Hepatocyte (in vitro differentiated cells): ENCODE measurements around the gene SNX20. TPM values are rescaled to one million over a fixed set of nuclear protein-coding genes. Genes with fewer than 3 reads are reported as not detected.

Experiments used
- DNase-seq: peaks from one replicate; pipeline ENCODE4 v3.0.0-alpha.2; 2016; ENCODE audit warnings: low spot score
- H2AFZ ChIP-seq: fragments of 200-600 bp; sonication (generic); 2 replicates; pipeline ENCODE4 v1.6.0; 2016; ENCODE audit warnings: antibody characterized with exemption, mild to moderate bottlenecking
- H3K27ac ChIP-seq: fragments of 200-600 bp; sonication (generic); 2 replicates; pipeline ENCODE4 v1.5.1; 2016; ENCODE audit warnings: mild to moderate bottlenecking
- H3K27me3 ChIP-seq: fragments of 200-600 bp; sonication (generic); 2 replicates; pipeline ENCODE4 v1.6.1; 2016
- H3K36me3 ChIP-seq: fragments of 200-600 bp; sonication (generic); replicated peaks from 2 replicates; pipeline ENCODE4 v1.5.1; 2016; ENCODE audit warnings: low read depth; ENCODE audit not compliant: insufficient read depth
- H3K4me1 ChIP-seq: fragments of 200-600 bp; sonication (generic); 2 replicates; pipeline ENCODE4 v1.5.1; 2016; ENCODE audit warnings: mild to moderate bottlenecking, moderate library complexity; ENCODE audit not compliant: insufficient read depth
- H3K4me2 ChIP-seq: fragments of 200-600 bp; sonication (generic); 2 replicates; pipeline ENCODE4 v1.6.0; 2016
- H3K4me3 ChIP-seq: fragments of 200-600 bp; sonication (generic); 2 replicates; pipeline ENCODE4 v1.5.1; 2016; ENCODE audit warnings: mild to moderate bottlenecking
- H3K79me2 ChIP-seq: fragments of 200-600 bp; sonication (generic); 2 replicates; pipeline ENCODE4 v1.6.0; 2017; ENCODE audit warnings: mild to moderate bottlenecking
- H3K9me2 ChIP-seq: fragments of 200-600 bp; sonication (generic); replicated peaks from 2 replicates; pipeline ENCODE4 v1.6.0; 2017; ENCODE audit warnings: mild to moderate bottlenecking; ENCODE audit not compliant: insufficient read depth
- H3K9me3 ChIP-seq: fragments of 200-600 bp; sonication (generic); 2 replicates; pipeline ENCODE4 v1.5.1; 2016; ENCODE audit warnings: low read depth, mild to moderate bottlenecking
- H4K20me1 ChIP-seq: fragments of 200-600 bp; sonication (generic); 2 replicates; pipeline ENCODE4 v1.6.0; 2016; ENCODE audit warnings: mild to moderate bottlenecking; ENCODE audit not compliant: insufficient read depth, poor library complexity, severe bottlenecking
- CTCF ChIP-seq: fragments of 200-600 bp; sonication (generic); IDR thresholded peaks from 2 replicates; pipeline ENCODE4 v1.5.1; 2016; ENCODE audit warnings: antibody characterized with exemption, mild to moderate bottlenecking; ENCODE audit not compliant: poor library complexity
- EZH2 ChIP-seq: fragments of 200-600 bp; sonication (generic); IDR thresholded peaks from 2 replicates; pipeline ENCODE4 v1.6.1; 2016; ENCODE audit warnings: antibody characterized with exemption, mild to moderate bottlenecking, borderline replicate concordance
- EZH2phosphoT487 ChIP-seq: fragments of 200-600 bp; sonication (generic); IDR thresholded peaks from one replicate; pipeline ENCODE4 v1.6.1; 2018; ENCODE audit warnings: antibody characterized with exemption, mild to moderate bottlenecking, low read depth, moderate library complexity; ENCODE audit not compliant: unreplicated experiment, severe bottlenecking
- WGBS: methylation state at CpG from one replicate; pipeline ENCODE4 v1.1.6; 2016; ENCODE audit warnings: low lambda C conversion rate; ENCODE audit errors: missing lambda C conversion rate; 5-methylcytosine and 5-hydroxymethylcytosine counted together
- polyA plus RNA-seq: library from polyadenylated mRNA; unstranded; fragments of >200 nt; fragmentation: Nextera tagmentation; extraction: Ambion mirVana; gene quantifications from 2 replicates; pipeline ENCODE4 v1.2.1, GENCODE V29; 2016
- total RNA-seq: library from RNA; depleted of rRNA; stranded (reverse); fragments of >200 nt; gene quantifications from 2 replicates; pipeline ENCODE4 v1.2.3, GENCODE V29; 2014

The SNX20 gene
- total and polyA plus RNA-seq, 2 experiments from 2014 or later: not detected

- no peaks in the 10 kb centered on the region for H3K4me1 ChIP-seq
- no peak overlapping the region for H3K4me2 ChIP-seq
- no peaks in the 10 kb centered on the region for H3K9me2 ChIP-seq
- no peak overlapping the region for H3K4me3 ChIP-seq
- no peaks in the 10 kb centered on the region for H3K79me2 ChIP-seq
- H2AFZ ChIP-seq: no peak overlapping the region
- no peaks in the 10 kb centered on the region for H3K9me3 ChIP-seq
- H3K36me3 ChIP-seq: no peaks in the 10 kb centered on the region
- DNase-seq: no peak
- H3K27ac ChIP-seq: no peak overlapping the region
- 89% methylated on average over 6 of the region's 6 CpGs for whole genome bisulfite sequencing
- no peak for TF ChIP-seq EZH2
- no peak for TF ChIP-seq CTCF
- no peak for TF ChIP-seq EZH2phosphoT487
- H3K27me3 ChIP-seq: no peaks in the 10 kb centered on the region
- H4K20me1 ChIP-seq: no peaks in the 10 kb centered on the region
These were observed 1.2 kb downstream of the SNX20 start for GRCh38 chr16:50679676-50680555.

- Histone ChIP-seq H3K9me2 (no peaks in the 10 kb centered on the region), H3K27ac (no peak overlapping the region), H3K4me3 (no peak overlapping the region), H3K27me3 (no peaks in the 10 kb centered on the region), H3K9me3 (no peaks in the 10 kb centered on the region), H3K79me2 (no peaks in the 10 kb centered on the region), H3K4me1 (no peaks in the 10 kb centered on the region), H2AFZ (no peak overlapping the region), H3K4me2 (no peak overlapping the region), H3K36me3 (no peaks in the 10 kb centered on the region), H4K20me1 (no peaks in the 10 kb centered on the region)
- TF ChIP-seq EZH2 (no peak), CTCF (no peak), EZH2phosphoT487 (no peak)
- no peak for DNase-seq
- 90% methylated on average over 14 of the region's 14 CpGs for WGBS
These were observed 1.8 kb downstream of the SNX20 start for GRCh38 chr16:50679266-50679665.

- 54% methylated on average over 3 of the region's 3 CpGs for whole genome bisulfite sequencing
- Histone ChIP-seq H3K4me1 (no peaks in the 10 kb centered on the region), H3K9me3 (no peaks in the 10 kb centered on the region), H2AFZ (no peak overlapping the region), H3K27ac (no peak overlapping the region), H3K36me3 (no peaks in the 10 kb centered on the region), H3K79me2 (no peaks in the 10 kb centered on the region), H3K4me3 (no peak overlapping the region), H3K4me2 (no peak overlapping the region), H4K20me1 (no peaks in the 10 kb centered on the region), H3K9me2 (no peaks in the 10 kb centered on the region), H3K27me3 (no peaks in the 10 kb centered on the region)
- TF ChIP-seq EZH2: no peak
- TF ChIP-seq CTCF: no peak
- no peak for TF ChIP-seq EZH2phosphoT487
- no peak for DNase-seq
These were observed 2.6 kb downstream of the SNX20 start for GRCh38 chr16:50678531-50678930.
